Astrocyte (in vitro differentiated cells and primary cell): ENCODE measurements around the gene ZC3H18.

ENCODE experiments used
- EZH2 ChIP-seq: IDR thresholded peaks from 2 replicates; pipeline ENCODE4 v1.6.1; 2012; ENCODE audit warnings: mild to moderate bottlenecking, low read length, inconsistent platforms; ENCODE audit not compliant: insufficient read depth
- TF ChIP-seq, protein P1 (sequence below): IDR thresholded peaks from 2 replicates; pipeline ENCODE4 v1.5.1; 2011; ENCODE audit warnings: low read depth, mild to moderate bottlenecking, inconsistent platforms, low read length, moderate library complexity; ENCODE audit not compliant: insufficient read depth

DNA sequence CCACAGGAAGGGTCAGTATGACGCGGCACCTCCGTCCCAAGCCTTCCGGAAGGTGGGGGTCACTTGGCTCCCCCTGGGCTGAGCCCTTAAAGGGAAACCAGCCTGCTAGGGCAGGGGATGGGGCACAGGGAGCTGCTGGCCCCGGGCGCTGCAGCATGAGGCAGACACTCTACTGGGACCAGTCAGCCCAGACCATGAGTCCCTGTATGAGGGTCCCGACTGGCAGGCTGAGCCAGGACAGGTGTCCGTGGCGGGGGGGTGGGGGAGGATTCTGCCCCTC, 43.4 kb upstream of the ZC3H18 start:
- TF ChIP-seq, protein P1, sequence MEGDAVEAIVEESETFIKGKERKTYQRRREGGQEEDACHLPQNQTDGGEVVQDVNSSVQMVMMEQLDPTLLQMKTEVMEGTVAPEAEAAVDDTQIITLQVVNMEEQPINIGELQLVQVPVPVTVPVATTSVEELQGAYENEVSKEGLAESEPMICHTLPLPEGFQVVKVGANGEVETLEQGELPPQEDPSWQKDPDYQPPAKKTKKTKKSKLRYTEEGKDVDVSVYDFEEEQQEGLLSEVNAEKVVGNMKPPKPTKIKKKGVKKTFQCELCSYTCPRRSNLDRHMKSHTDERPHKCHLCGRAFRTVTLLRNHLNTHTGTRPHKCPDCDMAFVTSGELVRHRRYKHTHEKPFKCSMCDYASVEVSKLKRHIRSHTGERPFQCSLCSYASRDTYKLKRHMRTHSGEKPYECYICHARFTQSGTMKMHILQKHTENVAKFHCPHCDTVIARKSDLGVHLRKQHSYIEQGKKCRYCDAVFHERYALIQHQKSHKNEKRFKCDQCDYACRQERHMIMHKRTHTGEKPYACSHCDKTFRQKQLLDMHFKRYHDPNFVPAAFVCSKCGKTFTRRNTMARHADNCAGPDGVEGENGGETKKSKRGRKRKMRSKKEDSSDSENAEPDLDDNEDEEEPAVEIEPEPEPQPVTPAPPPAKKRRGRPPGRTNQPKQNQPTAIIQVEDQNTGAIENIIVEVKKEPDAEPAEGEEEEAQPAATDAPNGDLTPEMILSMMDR, result no peak
- no peak for TF ChIP-seq EZH2
